ENCODE measurements around the gene LRRC4B.

LRRC4B gene

DNA sequence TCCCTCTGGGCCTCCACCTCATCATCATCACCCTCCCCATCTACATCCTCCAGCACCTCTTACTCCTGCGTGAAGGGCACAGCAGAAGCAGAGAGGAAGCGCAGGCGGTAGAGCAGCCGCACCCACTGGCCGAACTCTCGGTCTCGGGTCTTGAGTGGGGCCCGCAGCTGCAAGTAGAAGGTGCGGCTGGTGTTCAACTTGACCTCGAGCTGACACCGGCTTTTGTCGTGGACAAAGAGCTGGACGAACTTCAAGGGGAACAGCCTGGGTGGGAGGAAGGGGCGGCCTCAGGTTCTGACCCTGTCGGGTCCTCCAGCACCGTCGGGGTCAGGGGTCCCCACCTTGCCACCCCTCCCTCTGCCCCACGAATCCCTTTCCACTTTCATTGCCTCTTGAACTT, 100.7 kb downstream of the LRRC4B start:
- DNase-seq (ENCODE audit: low read depth), result no peak
- no peak overlapping the region for H3K4me3 ChIP-seq (ENCODE audit: control insufficient read depth, low read depth, low read length)
- TF ChIP-seq CTCF (conservative IDR thresholded peaks at IDR 0.05; ENCODE audit: control insufficient read depth, insufficient read depth, low read depth, low read length), result no peak
